Esophagus squamous epithelium (tissue), 4 donors: ENCODE data around the gene EPHA6.

Experiments
- CTCF ChIP-seq, 6 experiments: fragments of 450-650 bp in 4 of 6; fragments of 200-600 bp in 2 of 6; sonication (generic) in 2 of 6; IDR thresholded peaks; one replicate each; pipeline ENCODE4 v1.5.1; 2016 to 2019; ENCODE audit warnings: antibody characterized with exemption in 6 of 6, mild to moderate bottlenecking in 4 of 6, moderate library complexity in 4 of 6
- POLR2A ChIP-seq, 4 donors: fragments of 450-650 bp; IDR thresholded peaks; one replicate each; pipeline ENCODE4 v1.6.1; 2017; ENCODE audit warnings: antibody characterized with exemption in 4 of 4, mild to moderate bottlenecking in 4 of 4, moderate library complexity in 3 of 4

GRCh38 chr3:97102641-97103040 lies 288.2 kb downstream of the EPHA6 start:
- TF ChIP-seq CTCF (IDR thresholded peaks at IDR 0.05) (no peak), POLR2A (IDR thresholded peaks at IDR 0.05) (no peak)
